BLaER1 (cell line): ENCODE data around the gene PGBD5.
A peak's percentile ranks its signal among the peaks of the same experiment; 100 is the strongest.

Experiments used
- H3K27ac ChIP-seq: shearing (Covaris generic); formaldehyde crosslinking; 2 replicates; pipeline ENCODE4 v1.8.1; 2022
- H3K27me3 ChIP-seq: shearing (Covaris generic); formaldehyde crosslinking; 2 replicates; pipeline ENCODE4 v1.8.1; 2022
- H3K36me3 ChIP-seq: shearing (Covaris generic); formaldehyde crosslinking; 2 replicates; pipeline ENCODE4 v1.8.1; 2022
- H3K4me1 ChIP-seq: shearing (Covaris generic); formaldehyde crosslinking; 2 replicates; pipeline ENCODE4 v1.8.1; 2022
- H3K4me2 ChIP-seq: shearing (Covaris generic); formaldehyde crosslinking; 2 replicates; pipeline ENCODE4 v1.8.1; 2022
- H3K4me3 ChIP-seq: shearing (Covaris generic); formaldehyde crosslinking; 2 replicates; pipeline ENCODE4 v1.8.1; 2022
- H3K9ac ChIP-seq: shearing (Covaris generic); formaldehyde crosslinking; 2 replicates; pipeline ENCODE4 v1.8.1; 2022
- H3K9me3 ChIP-seq: shearing (Covaris generic); formaldehyde crosslinking; 2 replicates; pipeline ENCODE4 v1.8.1; 2022
- H4K20me1 ChIP-seq: shearing (Covaris generic); formaldehyde crosslinking; 2 replicates; pipeline ENCODE4 v1.8.1; 2022
- Cebpa-rat ChIP-seq: shearing (Covaris generic); IDR thresholded peaks from 2 replicates; pipeline ENCODE4 v1.8.1; 2022

The PGBD5 gene

DNA sequence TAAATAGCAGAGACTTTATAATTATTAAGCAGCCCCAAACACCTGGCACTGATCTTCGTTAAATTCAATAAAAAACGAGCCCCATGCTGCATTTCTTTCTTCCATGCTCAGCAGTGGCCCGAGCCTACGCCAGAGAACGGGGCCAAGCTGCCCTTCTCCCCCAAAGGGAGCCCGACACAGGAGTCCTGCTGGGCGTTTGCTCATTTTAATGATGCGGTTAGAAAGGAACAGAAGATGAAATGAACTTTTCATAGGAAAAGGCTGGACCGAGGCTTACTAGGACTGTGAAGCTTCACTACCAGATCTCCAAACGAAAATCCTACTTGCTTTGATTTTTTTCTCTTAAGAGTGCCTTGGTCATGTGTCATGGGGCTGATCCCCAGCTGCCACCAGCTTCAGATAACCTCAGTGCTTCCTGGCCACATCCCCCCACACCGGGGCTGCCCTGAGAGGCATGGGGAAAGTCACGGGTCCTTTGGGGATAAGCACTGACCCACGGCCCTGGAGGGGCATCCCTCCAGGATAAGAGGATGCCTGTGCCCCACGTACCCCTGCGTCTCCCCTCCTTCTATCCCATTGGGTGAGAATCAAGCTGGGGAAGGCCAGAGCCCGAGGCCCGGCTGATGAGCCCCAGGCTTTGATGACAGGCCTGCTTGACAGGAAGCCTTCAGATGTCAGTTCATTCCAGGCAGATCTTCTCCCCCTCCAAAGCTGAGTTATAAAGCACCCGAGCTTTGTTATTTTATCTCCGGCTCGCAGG lies 34.2 kb downstream of the PGBD5 start:
- no peaks in the 10 kb centered on the region for H4K20me1 ChIP-seq
- peak overlapping the region; percentile 10; the same call in 1 of the 2 replicates for H3K9ac ChIP-seq
- peak overlapping the region; percentile 84 for H3K4me2 ChIP-seq
- H3K27me3 ChIP-seq, result no peaks in the 10 kb centered on the region
- H3K27ac ChIP-seq, result peak overlapping the region; percentile 80
- peaks cover 43% of the 10 kb centered on the region for H3K4me1 ChIP-seq
- peaks cover 7% of the 10 kb centered on the region; the same call in 1 of the 2 replicates for H3K9me3 ChIP-seq
- H3K4me3 ChIP-seq, result peak overlapping the region; percentile 14
- no peaks in the 10 kb centered on the region for H3K36me3 ChIP-seq
- TF ChIP-seq Cebpa-rat, result no peak

DNA sequence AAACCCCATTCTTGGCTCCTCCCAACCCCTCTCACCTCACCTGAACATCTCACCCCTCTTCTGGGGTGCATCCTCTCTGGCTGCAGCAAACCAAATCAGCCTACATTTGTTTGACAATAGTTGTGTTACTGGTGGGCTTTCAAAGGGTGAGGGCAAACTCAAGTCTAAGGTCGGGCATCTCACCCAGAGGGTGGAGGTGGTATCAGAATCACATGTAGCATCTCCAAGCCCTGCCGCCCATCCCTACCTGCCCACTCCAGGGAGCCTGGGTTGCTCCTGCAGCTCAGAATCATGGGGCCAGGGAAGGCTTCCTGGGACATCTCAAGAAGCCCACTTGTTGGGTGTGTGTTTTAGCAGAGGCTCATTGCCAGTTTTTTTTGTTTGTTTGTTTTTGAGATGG lies 35.8 kb downstream of the PGBD5 start:
- Histone ChIP-seq H4K20me1 (no peaks in the 10 kb centered on the region), H3K4me2 (peak overlapping the region; percentile 84), H3K9me3 (peaks cover 7% of the 10 kb centered on the region; the same call in 1 of the 2 replicates), H3K4me3 (no peak overlapping the region), H3K36me3 (no peaks in the 10 kb centered on the region), H3K4me1 (peaks cover 36% of the 10 kb centered on the region), H3K27me3 (no peaks in the 10 kb centered on the region), H3K27ac (no peak overlapping the region), H3K9ac (no peak overlapping the region)
- TF ChIP-seq Cebpa-rat, result no peak

DNA sequence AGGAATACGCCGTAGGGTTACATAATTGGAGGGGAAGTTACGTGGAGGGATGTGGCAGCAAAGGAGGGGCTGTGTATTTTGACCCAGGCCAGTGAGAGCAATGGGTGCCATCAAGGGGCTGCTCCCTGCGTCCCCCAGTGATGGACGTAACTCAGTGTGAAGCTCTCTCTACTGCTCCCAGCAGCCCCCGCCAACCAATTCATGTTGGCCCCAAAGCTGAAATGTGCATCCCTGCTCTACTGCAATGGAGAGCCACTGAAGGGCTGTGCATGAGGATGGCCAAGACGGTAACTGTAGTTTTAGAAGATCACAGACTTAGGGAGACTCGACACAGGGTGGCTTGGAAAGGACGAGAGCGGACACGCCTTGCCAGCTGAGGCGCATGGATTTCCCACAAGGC lies 38.3 kb downstream of the PGBD5 start:
- Histone ChIP-seq H3K27ac (no peak overlapping the region), H3K4me3 (no peak overlapping the region), H3K4me2 (no peak overlapping the region), H3K27me3 (no peaks in the 10 kb centered on the region), H3K4me1 (peaks cover 25% of the 10 kb centered on the region), H3K9me3 (peaks cover 7% of the 10 kb centered on the region; the same call in 1 of the 2 replicates), H3K36me3 (no peaks in the 10 kb centered on the region), H3K9ac (no peak overlapping the region), H4K20me1 (no peaks in the 10 kb centered on the region)
- no peak for TF ChIP-seq Cebpa-rat

DNA sequence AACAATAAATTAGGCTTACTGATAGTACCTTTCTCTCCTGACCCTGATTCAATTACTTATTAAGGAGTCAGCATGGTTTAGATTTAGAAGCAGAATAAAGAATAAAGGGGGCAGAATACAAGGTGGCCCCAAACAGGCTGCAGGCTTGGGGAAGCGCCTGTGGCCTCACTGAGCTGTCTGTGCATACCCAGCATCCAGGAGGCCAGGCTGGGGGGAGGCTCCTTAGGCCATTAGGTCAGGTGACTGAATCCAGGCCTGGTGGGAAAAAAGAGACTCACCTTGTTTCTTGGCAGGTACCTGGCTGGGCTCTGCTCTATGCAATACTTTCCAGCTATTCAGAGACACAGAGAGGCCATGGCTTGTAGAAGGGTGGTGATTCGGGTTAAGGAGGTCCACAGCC lies 38.8 kb downstream of the PGBD5 start:
- Histone ChIP-seq H3K4me3 (no peak overlapping the region), H3K36me3 (no peaks in the 10 kb centered on the region), H3K4me2 (no peak overlapping the region), H3K27ac (no peak overlapping the region), H4K20me1 (no peaks in the 10 kb centered on the region), H3K27me3 (no peaks in the 10 kb centered on the region), H3K9ac (no peak overlapping the region), H3K4me1 (peaks cover 19% of the 10 kb centered on the region), H3K9me3 (peaks cover 2% of the 10 kb centered on the region; the same call in 1 of the 2 replicates)
- TF ChIP-seq Cebpa-rat, result no peak

DNA sequence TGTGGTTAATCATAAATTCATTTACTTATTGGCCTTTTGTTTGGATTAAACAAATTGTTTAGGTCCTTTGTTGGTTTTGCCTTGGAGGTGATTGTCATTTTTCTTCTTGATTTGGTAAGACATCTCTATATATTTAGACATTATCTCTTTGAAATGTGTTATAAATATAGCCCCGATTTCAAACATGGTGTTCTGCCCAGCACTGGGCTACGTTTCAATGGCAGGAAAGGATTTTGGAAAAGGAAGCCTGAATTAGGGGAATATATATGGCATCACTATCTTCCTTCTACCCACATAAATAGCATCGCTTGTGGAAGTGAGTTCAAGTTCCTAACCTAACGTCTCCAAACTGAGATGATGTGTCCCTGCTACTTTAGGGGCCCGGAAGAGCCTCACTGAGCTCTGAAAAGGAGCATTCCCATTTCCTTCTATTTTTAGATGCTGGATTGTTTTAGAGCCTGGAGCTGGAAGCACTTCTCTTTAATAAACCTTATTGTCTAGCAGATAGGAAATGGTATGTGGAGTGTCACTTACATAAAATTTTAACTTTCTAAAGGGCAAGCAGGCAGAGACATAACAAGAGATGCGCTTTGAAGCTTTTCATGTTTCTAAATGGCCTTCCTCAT lies 39.4 kb downstream of the PGBD5 start:
- no peaks in the 10 kb centered on the region for H3K36me3 ChIP-seq

DNA sequence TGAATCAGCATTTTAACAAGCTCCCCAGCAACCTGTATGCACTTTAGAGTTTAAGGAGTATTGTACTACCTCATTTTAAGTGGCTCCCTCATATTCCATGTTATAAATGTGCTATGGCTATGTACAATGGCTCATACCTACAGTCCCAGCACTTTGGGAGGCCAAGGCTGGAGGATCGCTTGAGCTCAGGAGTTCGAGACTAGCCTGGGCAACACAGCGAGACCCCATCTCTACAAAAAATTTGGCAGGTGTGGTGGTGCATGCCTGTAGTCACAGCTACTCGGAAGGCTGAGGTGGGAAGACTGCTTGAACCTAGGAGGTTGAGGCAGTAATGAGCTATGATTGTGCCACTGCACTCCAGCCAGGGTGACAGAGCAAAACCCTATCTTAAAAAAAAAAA lies 40.2 kb downstream of the PGBD5 start:
- no peak overlapping the region for H3K27ac ChIP-seq
- H4K20me1 ChIP-seq, result no peaks in the 10 kb centered on the region
- H3K9ac ChIP-seq, result no peak overlapping the region
- H3K9me3 ChIP-seq, result peaks cover under 1% of the 10 kb centered on the region; the same call in 1 of the 2 replicates
- no peak for TF ChIP-seq Cebpa-rat
- no peaks in the 10 kb centered on the region for H3K36me3 ChIP-seq
- no peaks in the 10 kb centered on the region for H3K27me3 ChIP-seq
- H3K4me3 ChIP-seq, result no peak overlapping the region
- no peak overlapping the region for H3K4me2 ChIP-seq
- H3K4me1 ChIP-seq, result peaks cover 14% of the 10 kb centered on the region

More for the DNA sequence above, 39.4 kb downstream of the PGBD5 start:
- H3K4me2 ChIP-seq, result no peak overlapping the region
- no peak overlapping the region for H3K4me3 ChIP-seq
- no peaks in the 10 kb centered on the region for H3K27me3 ChIP-seq
- no peaks in the 10 kb centered on the region for H3K9me3 ChIP-seq
- TF ChIP-seq Cebpa-rat, result no peak
- no peak overlapping the region for H3K9ac ChIP-seq
- H4K20me1 ChIP-seq, result no peaks in the 10 kb centered on the region
- no peak overlapping the region for H3K27ac ChIP-seq
- H3K4me1 ChIP-seq, result peaks cover 15% of the 10 kb centered on the region

DNA sequence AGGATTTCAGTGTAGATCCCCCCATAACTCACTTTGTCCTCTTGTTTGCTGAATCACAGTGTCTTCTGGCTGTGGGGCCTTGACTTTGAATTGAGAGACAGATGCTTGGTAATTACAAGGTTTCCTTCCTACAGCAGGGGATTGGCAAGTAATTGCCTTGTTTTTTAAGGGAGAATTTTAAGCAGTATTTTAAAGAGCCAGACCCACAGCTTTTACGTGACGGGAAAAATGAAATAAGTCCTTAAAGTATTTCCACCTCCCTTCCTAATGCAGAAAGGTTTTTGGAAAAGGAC lies 41.0 kb downstream of the PGBD5 start:
- Histone ChIP-seq H3K27me3 (no peaks in the 10 kb centered on the region), H3K36me3 (no peaks in the 10 kb centered on the region)

DNA sequence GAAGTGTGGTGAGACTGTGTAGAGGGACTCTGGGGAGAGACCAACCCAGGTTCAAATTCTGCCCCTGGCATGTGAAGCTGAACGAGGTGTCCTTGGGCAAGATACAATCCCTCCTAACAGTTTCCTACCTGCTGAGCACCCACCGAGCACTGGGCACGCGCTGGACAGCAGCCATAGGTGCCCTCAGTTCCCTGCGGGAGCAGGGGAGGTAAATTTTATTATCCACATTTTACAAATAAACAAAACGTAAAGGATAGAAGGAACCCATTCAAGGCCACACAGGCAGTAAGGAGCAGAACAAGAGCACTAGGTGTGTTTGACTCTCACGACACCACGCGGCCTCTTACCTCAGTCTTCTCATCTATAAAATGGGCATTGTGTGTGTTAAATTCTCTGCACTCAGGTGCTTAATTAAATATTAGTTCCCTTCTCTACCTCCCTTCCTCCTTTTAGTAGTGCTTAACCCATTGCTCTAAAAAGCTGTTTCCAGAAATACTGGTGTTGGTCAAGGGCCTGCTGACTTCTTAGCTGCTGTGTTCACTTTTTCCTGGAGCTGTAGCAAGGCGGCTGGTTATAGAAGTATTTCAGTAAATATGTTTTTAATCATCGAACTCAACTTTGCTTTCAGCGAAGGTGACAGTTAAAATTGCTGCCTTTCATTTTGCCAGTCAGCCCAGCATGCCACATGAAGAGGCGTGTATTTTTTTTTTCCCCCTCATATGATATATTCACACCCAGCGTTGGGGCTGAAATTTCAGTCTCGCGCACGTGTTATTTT lies 41.6 kb downstream of the PGBD5 start:
- Histone ChIP-seq H3K4me2 (no peak overlapping the region), H3K36me3 (no peaks in the 10 kb centered on the region), H3K27me3 (no peaks in the 10 kb centered on the region), H3K4me3 (no peak overlapping the region), H3K9ac (no peak overlapping the region), H3K4me1 (peaks cover 9% of the 10 kb centered on the region), H3K27ac (no peak overlapping the region), H4K20me1 (no peaks in the 10 kb centered on the region), H3K9me3 (peaks cover 14% of the 10 kb centered on the region)
- TF ChIP-seq Cebpa-rat, result no peak

More for the DNA sequence above, 41.0 kb downstream of the PGBD5 start:
- H3K4me2 ChIP-seq, result no peak overlapping the region
- no peak overlapping the region for H3K4me3 ChIP-seq
- no peaks in the 10 kb centered on the region for H4K20me1 ChIP-seq
- H3K27ac ChIP-seq, result no peak overlapping the region
- peaks cover 9% of the 10 kb centered on the region for H3K9me3 ChIP-seq
- no peak overlapping the region for H3K9ac ChIP-seq
- no peak for TF ChIP-seq Cebpa-rat
- peaks cover 9% of the 10 kb centered on the region for H3K4me1 ChIP-seq

DNA sequence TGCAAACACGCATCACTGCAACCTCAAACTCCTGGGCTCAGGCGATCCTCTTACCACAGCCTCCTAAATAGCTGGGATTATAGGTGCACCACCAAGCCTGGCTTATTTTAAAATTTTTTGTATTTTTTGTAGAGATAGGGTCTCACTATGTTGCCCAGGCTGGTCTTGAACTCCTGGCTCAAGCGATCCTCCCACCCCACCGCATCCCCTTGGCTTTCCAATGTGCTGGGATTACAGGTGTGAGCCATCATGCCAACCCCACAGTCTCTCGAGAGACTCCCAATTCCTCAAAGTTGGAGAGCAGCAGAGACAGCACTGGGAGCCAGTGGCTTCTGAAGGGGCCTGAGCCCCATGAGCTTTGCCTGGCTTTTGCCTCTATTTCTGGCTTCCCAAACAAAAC lies 42.7 kb downstream of the PGBD5 start:
- Histone ChIP-seq H3K9ac (no peak overlapping the region), H3K9me3 (peaks cover 26% of the 10 kb centered on the region), H3K4me3 (no peak overlapping the region), H3K4me1 (peaks cover 9% of the 10 kb centered on the region), H3K4me2 (no peak overlapping the region), H4K20me1 (no peaks in the 10 kb centered on the region), H3K27ac (no peak overlapping the region), H3K27me3 (no peaks in the 10 kb centered on the region), H3K36me3 (no peaks in the 10 kb centered on the region)
- no peak for TF ChIP-seq Cebpa-rat
